KMS-11 (cell line): Measurements from ENCODE around the gene UHMK1.
"Not testable (repeated sequence)": the region's sequence is repeated elsewhere in the genome, so short reads cannot be mapped to it uniquely, and the experiment has no call there.

Source experiments
- H2AFZ ChIP-seq: fragments of 200-600 bp; sonication (generic); 2 replicates; pipeline ENCODE4 v1.6.1; 2016; ENCODE audit warnings: antibody characterized with exemption, mixed run types, low read depth
- H3K27ac ChIP-seq: fragments of 200-600 bp; sonication (generic); 2 replicates; pipeline ENCODE4 v1.6.1; 2016; ENCODE audit warnings: mild to moderate bottlenecking, mixed run types
- H3K27me3 ChIP-seq: fragments of 200-600 bp; sonication (generic); 2 replicates; pipeline ENCODE4 v1.6.1; 2017; ENCODE audit warnings: mild to moderate bottlenecking, low read depth, mixed run types, moderate library complexity; ENCODE audit not compliant: insufficient read depth
- H3K36me3 ChIP-seq: fragments of 200-600 bp; sonication (generic); 2 replicates; pipeline ENCODE4 v1.6.1; 2017; ENCODE audit warnings: mild to moderate bottlenecking, mixed run types; ENCODE audit not compliant: insufficient read depth
- H3K4me1 ChIP-seq: fragments of 200-600 bp; sonication (generic); 2 replicates; pipeline ENCODE4 v1.6.1; 2016; ENCODE audit warnings: mild to moderate bottlenecking, low read depth, mixed run types; ENCODE audit not compliant: poor library complexity, severe bottlenecking
- H3K4me2 ChIP-seq: fragments of 200-600 bp; sonication (generic); 2 replicates; pipeline ENCODE4 v1.7.0; 2016; ENCODE audit warnings: mild to moderate bottlenecking, mixed run types
- H3K4me3 ChIP-seq: fragments of 200-600 bp; sonication (generic); IDR thresholded peaks from 2 replicates; pipeline ENCODE4 v1.6.1; 2017; ENCODE audit warnings: low read depth, low read length, mixed read lengths; ENCODE audit not compliant: insufficient read depth
- H3K79me2 ChIP-seq: fragments of 200-600 bp; sonication (generic); 2 replicates; pipeline ENCODE4 v1.6.1; 2016; ENCODE audit warnings: low read depth, mixed run types; ENCODE audit not compliant: insufficient read depth
- H3K9ac ChIP-seq: fragments of 200-600 bp; sonication (generic); 2 replicates; pipeline ENCODE4 v1.6.1; 2016; ENCODE audit warnings: mild to moderate bottlenecking, mixed run types
- H4K20me1 ChIP-seq: fragments of 200-600 bp; sonication (generic); 2 replicates; pipeline ENCODE4 v1.6.1; 2016; ENCODE audit warnings: mild to moderate bottlenecking, mixed run types; ENCODE audit not compliant: insufficient read depth
- CTCF ChIP-seq: fragments of 200-600 bp; sonication (generic); conservative IDR thresholded peaks from 2 replicates; pipeline ENCODE4 v1.6.1; 2017; ENCODE audit warnings: low read depth, mild to moderate bottlenecking, antibody characterized with exemption, low read length, moderate library complexity, mixed read lengths

Gene UHMK1

GRCh38 chr1:162487241-162487640 is 10.4 kb upstream of the UHMK1 start:
- TF ChIP-seq CTCF, result no peak
- Histone ChIP-seq H3K36me3 (no peaks in the 10 kb centered on the region), H4K20me1 (no peaks in the 10 kb centered on the region), H3K4me2 (no peak overlapping the region), H3K4me3 (no peak overlapping the region), H3K27ac (no peak overlapping the region), H2AFZ (no peak overlapping the region), H3K4me1 (no peaks in the 10 kb centered on the region), H3K9ac (no peak overlapping the region), H3K27me3 (no peaks in the 10 kb centered on the region), H3K79me2 (no peaks in the 10 kb centered on the region)

GRCh38 chr1:162488219-162488618 is 9.4 kb upstream of the UHMK1 start:
- Histone ChIP-seq H3K9ac (no peak overlapping the region), H3K79me2 (no peaks in the 10 kb centered on the region), H3K27ac (no peak overlapping the region), H4K20me1 (no peaks in the 10 kb centered on the region), H2AFZ (no peak overlapping the region), H3K4me2 (no peak overlapping the region), H3K4me3 (no peak overlapping the region), H3K4me1 (no peaks in the 10 kb centered on the region), H3K27me3 (no peaks in the 10 kb centered on the region), H3K36me3 (no peaks in the 10 kb centered on the region)
- no peak for TF ChIP-seq CTCF

- not testable (repeated sequence) for H3K36me3 ChIP-seq, H3K4me3 ChIP-seq, H4K20me1 ChIP-seq, H2AFZ ChIP-seq, H3K27me3 ChIP-seq, H3K27ac ChIP-seq, H3K9ac ChIP-seq, H3K4me2 ChIP-seq
- peaks cover 27% of the 10 kb centered on the region for H3K4me1 ChIP-seq
- peaks cover 36% of the 10 kb centered on the region for H3K79me2 ChIP-seq
Measured at GRCh38 chr1:162495531-162496233, 1.9 kb upstream of the UHMK1 start.

GRCh38 chr1:162497104-162497722 is 405 bp upstream of the UHMK1 start:
- peaks cover 6% of the 10 kb centered on the region; the same call in 1 of the 2 replicates for H3K36me3 ChIP-seq
- no peak for TF ChIP-seq CTCF
- H3K79me2 ChIP-seq, result peaks cover 47% of the 10 kb centered on the region
- H2AFZ ChIP-seq, result peak overlapping the region; percentile 93
- no peaks in the 10 kb centered on the region for H3K27me3 ChIP-seq
- H3K4me3 ChIP-seq, result peak overlapping the region; percentile 98
- H3K4me1 ChIP-seq, result peaks cover 36% of the 10 kb centered on the region
- H4K20me1 ChIP-seq, result 0 out of 2 replicates have a peak, but pooled peaks cover 5% of the 10 kb centered on the region
- peak overlapping the region; percentile 95 for H3K9ac ChIP-seq
- peak overlapping the region; percentile 90 for H3K4me2 ChIP-seq
- peak overlapping the region; percentile 88 for H3K27ac ChIP-seq

- Histone ChIP-seq H3K4me3 (peak overlapping the region; percentile 98), H3K27me3 (no peaks in the 10 kb centered on the region), H3K9ac (peak overlapping the region; percentile 95), H3K4me2 (peak overlapping the region; percentile 90), H4K20me1 (0 out of 2 replicates have a peak, but pooled peaks cover 5% of the 10 kb centered on the region), H3K27ac (peak overlapping the region; percentile 88), H3K4me1 (peaks cover 36% of the 10 kb centered on the region), H3K36me3 (peaks cover 16% of the 10 kb centered on the region; the same call in 1 of the 2 replicates), H3K79me2 (peaks cover 52% of the 10 kb centered on the region), H2AFZ (peak overlapping the region; percentile 93)
- TF ChIP-seq CTCF, result 0 out of 2 replicates have a peak, but pooled peaks have one; percentile 17
Measured at GRCh38 chr1:162498496-162498810, 835 bp downstream of the UHMK1 start.
